Measurements from ENCODE around the gene ADCY10. TPM values are rescaled to one million over a fixed set of nuclear protein-coding genes. Genes with fewer than 3 reads are reported as not detected.

ADCY10 gene
- total and polyA plus RNA-seq, 9 of the 15 experiments (the other 6 are each of a cell fraction or from before 2014, with no cell fraction given), result 0.08 to 0.86 (median 0.22) TPM

DNA sequence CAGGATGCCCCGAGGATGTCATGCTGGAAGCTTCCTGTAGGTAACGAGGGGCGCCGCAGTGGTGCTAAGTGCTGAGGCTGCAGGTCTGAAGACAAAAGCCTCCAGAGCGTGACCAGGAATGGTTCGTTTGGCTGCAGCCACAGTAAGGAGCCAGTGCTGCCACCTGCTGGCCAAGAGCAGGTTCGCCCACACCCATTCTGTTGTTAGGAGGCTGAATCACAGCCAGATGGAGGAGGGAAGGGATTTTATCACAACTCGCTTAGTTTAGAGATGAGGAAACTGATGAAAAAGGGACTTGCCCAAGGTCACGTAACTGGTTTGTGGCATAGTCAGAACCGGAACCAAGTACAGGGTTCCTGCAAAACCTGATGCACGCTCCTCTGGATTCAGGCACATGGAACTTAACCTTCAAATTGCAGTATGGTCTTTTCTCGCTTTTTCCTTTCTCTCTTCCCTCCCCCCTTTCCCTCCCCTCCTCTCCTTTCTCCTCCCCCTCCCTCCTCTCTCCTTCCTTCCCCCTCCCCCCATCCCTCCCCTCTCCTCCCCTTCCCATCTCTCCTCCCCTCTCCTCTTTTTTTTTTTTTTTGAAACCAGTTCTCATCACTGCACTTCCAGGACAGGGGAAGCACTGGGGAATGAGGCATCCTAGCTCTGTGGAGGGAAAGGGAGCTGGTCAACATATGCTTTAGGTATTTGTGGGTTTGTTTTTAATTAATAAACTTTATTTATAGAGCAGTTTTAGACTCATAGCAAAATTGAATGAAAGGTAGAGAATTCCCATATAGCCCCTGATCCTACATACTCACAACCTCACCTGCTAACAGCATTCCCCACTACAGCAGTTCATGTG is 110.4 kb downstream of the ADCY10 start (continued):
- no peak for TF ChIP-seq TAF1 (IDR thresholded peaks at IDR 0.05; ENCODE audit: control insufficient read depth, extremely low read depth, insufficient read depth, low read length, severe bottlenecking)
- TF ChIP-seq ZNF75A (CRISPR knock-in tag; IDR thresholded peaks at IDR 0.05), result no peak; the same call in 1 of the 2 replicates
- TF ChIP-seq, protein P1, sequence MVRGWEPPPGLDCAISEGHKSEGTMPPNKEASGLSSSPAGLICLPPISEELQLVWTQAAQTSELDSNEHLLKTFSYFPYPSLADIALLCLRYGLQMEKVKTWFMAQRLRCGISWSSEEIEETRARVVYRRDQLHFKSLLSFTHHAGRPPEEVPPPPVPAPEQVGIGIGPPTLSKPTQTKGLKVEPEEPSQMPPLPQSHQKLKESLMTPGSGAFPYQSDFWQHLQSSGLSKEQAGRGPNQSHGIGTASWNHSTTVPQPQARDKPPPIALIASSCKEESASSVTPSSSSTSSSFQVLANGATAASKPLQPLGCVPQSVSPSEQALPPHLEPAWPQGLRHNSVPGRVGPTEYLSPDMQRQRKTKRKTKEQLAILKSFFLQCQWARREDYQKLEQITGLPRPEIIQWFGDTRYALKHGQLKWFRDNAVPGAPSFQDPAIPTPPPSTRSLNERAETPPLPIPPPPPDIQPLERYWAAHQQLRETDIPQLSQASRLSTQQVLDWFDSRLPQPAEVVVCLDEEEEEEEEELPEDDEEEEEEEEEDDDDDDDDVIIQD (CRISPR knock-in tag; IDR thresholded peaks at IDR 0.05), result no peak
- TF ChIP-seq, protein P2, sequence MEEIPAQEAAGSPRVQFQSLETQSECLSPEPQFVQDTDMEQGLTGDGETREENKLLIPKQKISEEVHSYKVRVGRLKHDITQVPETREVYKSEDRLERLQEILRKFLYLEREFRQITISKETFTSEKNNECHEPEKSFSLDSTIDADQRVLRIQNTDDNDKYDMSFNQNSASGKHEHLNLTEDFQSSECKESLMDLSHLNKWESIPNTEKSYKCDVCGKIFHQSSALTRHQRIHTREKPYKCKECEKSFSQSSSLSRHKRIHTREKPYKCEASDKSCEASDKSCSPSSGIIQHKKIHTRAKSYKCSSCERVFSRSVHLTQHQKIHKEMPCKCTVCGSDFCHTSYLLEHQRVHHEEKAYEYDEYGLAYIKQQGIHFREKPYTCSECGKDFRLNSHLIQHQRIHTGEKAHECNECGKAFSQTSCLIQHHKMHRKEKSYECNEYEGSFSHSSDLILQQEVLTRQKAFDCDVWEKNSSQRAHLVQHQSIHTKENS (CRISPR knock-in tag; IDR thresholded peaks at IDR 0.05), result no peak
- TF ChIP-seq, protein P3, sequence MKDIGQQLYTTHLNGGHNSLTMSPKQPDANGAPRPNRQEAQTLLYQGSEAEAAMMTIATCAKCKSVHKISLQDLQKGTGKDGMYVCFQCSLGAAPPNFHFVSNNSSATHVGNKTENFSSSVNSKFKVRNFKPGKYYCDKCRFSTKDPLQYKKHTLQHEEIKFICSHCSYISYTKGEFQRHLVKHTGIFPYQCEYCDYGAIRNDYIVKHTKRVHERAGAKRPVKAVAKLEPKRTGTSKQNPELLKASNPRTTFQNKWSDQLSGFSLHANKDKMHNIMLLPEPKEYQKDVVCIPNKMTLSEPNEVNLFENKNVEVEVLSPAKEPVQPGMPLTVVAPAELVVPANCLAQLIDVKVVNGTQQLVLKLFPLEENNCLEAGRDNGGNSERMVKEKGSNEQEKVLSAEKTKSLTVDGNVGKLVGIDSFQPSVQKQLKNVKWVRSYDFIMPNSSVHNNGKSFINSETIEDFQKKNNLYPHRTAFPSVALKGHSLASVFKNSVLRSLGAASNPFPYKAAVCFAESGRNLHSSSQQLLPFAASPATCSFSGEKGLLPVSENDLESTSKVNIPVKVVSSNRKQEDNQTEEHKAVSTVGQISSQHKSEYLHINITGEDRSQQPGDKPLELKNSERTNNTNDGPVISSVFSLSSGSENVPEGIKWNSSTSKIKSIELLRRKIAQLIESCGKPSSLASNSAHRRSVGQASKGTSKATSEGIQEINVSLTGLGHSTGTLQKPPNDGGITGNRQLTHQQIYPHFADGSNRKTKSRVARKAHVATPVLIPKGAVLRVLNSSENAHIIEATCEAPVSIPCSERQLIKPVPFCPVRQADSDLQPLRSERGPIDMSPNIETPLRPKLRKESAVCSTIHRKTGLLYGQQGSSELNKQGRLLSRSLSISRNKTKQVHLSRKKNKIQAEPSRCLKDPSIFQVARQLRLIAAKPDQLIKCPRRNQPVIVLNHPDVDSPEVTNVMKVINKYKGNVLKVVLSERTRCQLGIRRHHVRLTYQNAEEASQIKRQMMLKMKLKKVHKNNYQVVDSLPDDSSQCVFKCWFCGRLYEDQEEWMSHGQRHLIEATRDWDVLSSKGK (CRISPR knock-in tag; IDR thresholded peaks at IDR 0.05), result no peak
- TF ChIP-seq CEBPB (tag; IDR thresholded peaks at IDR 0.05), result no peak
- TF ChIP-seq SRSF1 (IDR thresholded peaks at IDR 0.05; ENCODE audit: low read depth, low read length), result no peak
- TF ChIP-seq ZBTB40 (IDR thresholded peaks at IDR 0.05), result no peak
- no peak for TF ChIP-seq ZBTB40 (CRISPR knock-in tag; IDR thresholded peaks at IDR 0.05)
- TF ChIP-seq NR3C1 (CRISPR knock-in tag; IDR thresholded peaks at IDR 0.05), result no peak
